ENCODE measurements around the gene CDH4.

DNA sequence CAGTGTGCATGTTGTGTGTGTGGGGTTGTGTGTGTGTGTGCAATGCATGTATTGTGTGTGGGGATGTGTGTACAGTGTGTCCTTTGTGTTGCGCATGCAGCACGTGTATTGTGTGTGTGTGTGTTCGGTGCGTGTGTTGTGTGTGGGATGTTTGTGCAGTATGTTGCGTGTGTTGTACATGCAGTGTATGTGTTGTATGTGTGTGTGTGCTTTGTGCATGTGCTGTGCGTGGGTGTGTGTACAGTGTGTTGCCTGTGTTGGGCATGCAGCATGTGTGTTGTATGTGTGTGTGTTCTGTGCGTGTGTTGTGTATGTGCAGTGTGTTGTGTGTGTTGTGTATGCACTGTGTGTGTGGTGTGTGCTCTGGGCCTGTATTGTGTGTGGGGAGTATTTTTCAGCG is 52.7 kb downstream of the CDH4 start:
- TF ChIP-seq CTCF (conservative IDR thresholded peaks at IDR 0.05; ENCODE audit: low read length) (no peak), EZH2phosphoT487 (IDR thresholded peaks at IDR 0.05; ENCODE audit: borderline replicate concordance, low read depth, low read length) (no peak)

Data from OCI-LY7 (cell line).